Thoracic aorta (tissue), 2 donors: Measurements from ENCODE around the gene SERBP1. TPM values are rescaled to one million over a fixed set of nuclear protein-coding genes. Genes with fewer than 3 reads are reported as not detected.

ENCODE experiments used
- ATAC-seq: fragments of 150-250 bp; one replicate; pipeline ENCODE4 v1.8.0; 2017; ENCODE audit warnings: low read depth; ENCODE audit not compliant: insufficient number of reproducible peaks, low FRiP score
- DNase-seq: peaks from one replicate; pipeline ENCODE4 v3.0.0-alpha.2; 2020; ENCODE audit warnings: low spot score
- H3K27ac ChIP-seq, 2 donors: fragments of 200-600 bp; sonication (generic); 1 replicate in 1 of 2; 2 replicates in 1 of 2; pipeline ENCODE4 v1.5.1; 2016; ENCODE audit warnings: mild to moderate bottlenecking in 2 of 2, moderate library complexity in 2 of 2
- H3K27me3 ChIP-seq: fragments of 200-600 bp; sonication (generic); replicated peaks from 2 replicates; pipeline ENCODE4 v1.6.0; 2016; ENCODE audit warnings: mild to moderate bottlenecking; ENCODE audit not compliant: insufficient read depth
- H3K36me3 ChIP-seq: fragments of 200-600 bp; sonication (generic); one replicate; pipeline ENCODE4 v1.5.1; 2016
- H3K4me1 ChIP-seq, 2 donors: fragments of 200-600 bp; sonication (generic); 1 replicate in 1 of 2; 2 replicates in 1 of 2; pipeline versions ENCODE4 v1.5.1 to v1.6.0; 2016; ENCODE audit warnings: low read depth in 2 of 2, mild to moderate bottlenecking in 1 of 2; ENCODE audit not compliant: control insufficient read depth in 1 of 2
- H3K4me3 ChIP-seq: fragments of 200-600 bp; sonication (generic); 2 replicates; pipeline ENCODE4 v1.5.1; 2016; ENCODE audit warnings: mild to moderate bottlenecking
- H3K9me3 ChIP-seq: fragments of 200-600 bp; sonication (generic); 2 replicates; pipeline ENCODE4 v1.5.1; 2016
- CTCF ChIP-seq: fragments of 200-600 bp; sonication (generic); IDR thresholded peaks from one replicate; pipeline ENCODE4 v1.5.1; 2019; ENCODE audit warnings: antibody characterized with exemption
- total RNA-seq, 2 donors: library from RNA; depleted of rRNA; stranded (reverse); fragments of >200 nt; gene quantifications; one replicate each; pipeline versions ENCODE4 v1.1.0 to v1.2.3, GENCODE V29; 2016

The SERBP1 gene
- total RNA-seq, 2 donors from 2014 or later, result 143 to 274 TPM

- Histone ChIP-seq H3K27me3 (no peaks in the 10 kb centered on the region), H3K36me3 (no peaks in the 10 kb centered on the region), H3K27ac (no peak overlapping the region), H3K4me1 (peaks cover 0 to 20% of the 10 kb centered on the region in 2 donors), H3K4me3 (no peak overlapping the region), H3K9me3 (no peaks in the 10 kb centered on the region)
- TF ChIP-seq CTCF, result no peak
- no peak for ATAC-seq
- DNase-seq, result no peak
Measured at GRCh38 chr1:67394548-67394947, 35.7 kb downstream of the SERBP1 start.

GRCh38 chr1:67393737-67394136 lies 36.5 kb downstream of the SERBP1 start:
- Histone ChIP-seq H3K27me3 (no peaks in the 10 kb centered on the region), H3K27ac (peak overlapping the region in 1 of 2 donors; percentile 8), H3K4me3 (peak overlapping the region; percentile 52), H3K4me1 (peaks cover 0 to 20% of the 10 kb centered on the region in 2 donors), H3K36me3 (no peaks in the 10 kb centered on the region), H3K9me3 (no peaks in the 10 kb centered on the region)
- DNase-seq (no peak), ATAC-seq (no peak)
- TF ChIP-seq CTCF, result no peak

GRCh38 chr1:67393240-67393639 lies 37.0 kb downstream of the SERBP1 start:
- peak overlapping the region; percentile 52 for H3K4me3 ChIP-seq
- H3K27ac ChIP-seq, result peak overlapping the region in 1 of 2 donors; percentile 8
- DNase-seq (no peak), ATAC-seq (peak; percentile 22)
- H3K9me3 ChIP-seq, result no peaks in the 10 kb centered on the region
- peaks cover 0 to 20% of the 10 kb centered on the region in 2 donors for H3K4me1 ChIP-seq
- no peaks in the 10 kb centered on the region for H3K36me3 ChIP-seq
- no peak for TF ChIP-seq CTCF
- no peaks in the 10 kb centered on the region for H3K27me3 ChIP-seq

GRCh38 chr1:67390041-67390887 lies 39.9 kb downstream of the SERBP1 start:
- DNase-seq (no peak), ATAC-seq (no peak)
- Histone ChIP-seq H3K27me3 (no peaks in the 10 kb centered on the region), H3K9me3 (no peaks in the 10 kb centered on the region), H3K36me3 (no peaks in the 10 kb centered on the region), H3K4me1 (peaks cover 0 to 20% of the 10 kb centered on the region in 2 donors), H3K27ac (no peak overlapping the region), H3K4me3 (no peak overlapping the region)
- no peak for TF ChIP-seq CTCF

GRCh38 chr1:67383999-67384638 lies 46.1 kb downstream of the SERBP1 start:
- peaks cover 0 to 16% of the 10 kb centered on the region in 2 donors for H3K4me1 ChIP-seq
- ATAC-seq (no peak), DNase-seq (no peak)
- TF ChIP-seq CTCF, result no peak
- no peak overlapping the region for H3K27ac ChIP-seq
- no peak overlapping the region for H3K4me3 ChIP-seq
- H3K36me3 ChIP-seq, result no peaks in the 10 kb centered on the region
- H3K27me3 ChIP-seq, result no peaks in the 10 kb centered on the region
- H3K9me3 ChIP-seq, result no peaks in the 10 kb centered on the region
